Stimulated activated CD4-positive, alpha-beta T cell treated with anti-CD3 and anti-CD28 coated beads, Interleukin-1b, Interleukin-23, amount 100 ng/mL, for 4 hours (primary cell): Measurements from ENCODE around the gene CEP41.
A peak's percentile ranks its signal among the peaks of the same experiment; 100 is the strongest.

Experiments
- DNase-seq, 2 donors: peaks; one replicate each; pipeline ENCODE4 v3.0.0-alpha.2; 2020; ENCODE audit warnings: low read depth in 2 of 2

Gene CEP41

GRCh38 chr7:130440527-130441365 is at the start of gene CEP41:
Gene CEP41 (minus strand): TSS chr7:130441016. CDS start chr7:130440966, 50 bp downstream.
- DNase-seq = peak; percentile 84 to 92

GRCh38 chr7:130490311-130490791 is 49.5 kb upstream of the CEP41 start:
- no peak for DNase-seq

GRCh38 chr7:130489140-130489983 is 48.5 kb upstream of the CEP41 start:
- no peak for DNase-seq

GRCh38 chr7:130488392-130489139 is 47.8 kb upstream of the CEP41 start:
- no peak for DNase-seq

GRCh38 chr7:130486954-130487436 is 46.2 kb upstream of the CEP41 start:
- no peak for DNase-seq

GRCh38 chr7:130486114-130486953 is 45.5 kb upstream of the CEP41 start:
- DNase-seq = peak; percentile 47

GRCh38 chr7:130485734-130486113 is 44.9 kb upstream of the CEP41 start:
- no peak for DNase-seq

- no peak for DNase-seq
These were observed 42.2 kb upstream of the CEP41 start for GRCh38 chr7:130483031-130483430.

- no peak for DNase-seq
These were observed 41.1 kb upstream of the CEP41 start for GRCh38 chr7:130481898-130482297.

- DNase-seq = no peak
These were observed 39.0 kb upstream of the CEP41 start for GRCh38 chr7:130479716-130480400.

- no peak for DNase-seq
These were observed 38.2 kb upstream of the CEP41 start for GRCh38 chr7:130478991-130479390.

- DNase-seq = no peak
These were observed 35.7 kb upstream of the CEP41 start for GRCh38 chr7:130476297-130477150.

- DNase-seq = no peak
These were observed 35.0 kb upstream of the CEP41 start for GRCh38 chr7:130475776-130476175.

GRCh38 chr7:130473876-130474275 is 33.1 kb upstream of the CEP41 start:
- DNase-seq = no peak

- DNase-seq = no peak
These were observed 32.5 kb upstream of the CEP41 start for GRCh38 chr7:130473289-130473688.

- DNase-seq = no peak
These were observed 31.2 kb upstream of the CEP41 start for GRCh38 chr7:130471974-130472373.

- no peak for DNase-seq
These were observed 27.8 kb upstream of the CEP41 start for GRCh38 chr7:130468612-130469011.

- no peak for DNase-seq
These were observed 23.0 kb upstream of the CEP41 start for GRCh38 chr7:130463553-130464434.
